ENCODE results near the gene SMIM43.
"Not testable (repeated sequence)": the region's sequence is repeated elsewhere in the genome, so short reads cannot be mapped to it uniquely, and the experiment has no call there.

The SMIM43 gene

DNA sequence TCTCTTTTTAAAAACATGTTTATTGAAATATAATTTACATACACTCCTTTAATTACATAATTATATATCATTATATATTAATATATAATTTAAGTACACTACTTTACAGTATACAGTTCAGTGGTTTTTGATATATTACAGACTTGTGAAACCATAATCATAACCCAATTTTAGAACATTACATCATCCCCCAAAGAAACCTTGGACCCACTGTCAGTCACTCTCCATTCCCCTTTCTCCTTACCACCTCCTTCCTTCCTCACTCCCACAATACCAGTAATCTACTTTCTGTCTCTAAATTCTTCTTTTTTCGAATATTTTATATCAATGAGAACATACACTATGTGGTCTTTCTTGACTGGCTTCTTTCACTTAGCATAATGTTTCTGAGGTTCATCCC lies 18.2 kb upstream of the SMIM43 start:
- no peak for DNase-seq (ENCODE audit: low spot score)

DNA sequence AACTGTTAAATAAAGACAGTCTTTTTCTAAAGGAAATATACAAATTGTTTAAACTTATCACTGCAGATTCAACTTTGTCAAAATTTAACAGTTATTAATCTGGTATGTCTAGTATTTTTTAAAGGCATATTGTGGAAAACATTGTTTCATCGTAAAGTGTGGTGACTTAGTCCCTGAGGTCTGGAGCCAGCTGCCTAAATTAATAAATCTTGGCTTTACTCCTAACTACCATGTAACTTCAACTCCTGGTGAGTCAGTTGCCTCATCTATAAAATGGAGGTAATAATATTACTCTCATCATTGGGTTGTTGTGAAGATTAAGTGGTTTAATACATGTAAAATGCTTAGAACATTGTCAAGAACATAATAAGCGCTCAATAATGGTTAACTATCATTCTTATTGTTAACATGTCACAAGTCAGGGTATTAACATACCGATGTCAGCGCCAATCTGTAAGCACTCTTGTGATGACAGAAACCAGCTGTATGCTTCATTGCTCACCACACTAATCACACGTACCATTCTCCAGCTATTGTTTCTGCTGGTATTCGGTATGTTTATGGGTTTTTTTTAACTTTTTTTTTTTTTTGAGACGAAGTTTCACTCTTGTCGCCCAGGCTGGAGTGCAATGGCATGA lies 14.1 kb upstream of the SMIM43 start:
- DNase-seq (ENCODE audit: low spot score), result no peak

DNA sequence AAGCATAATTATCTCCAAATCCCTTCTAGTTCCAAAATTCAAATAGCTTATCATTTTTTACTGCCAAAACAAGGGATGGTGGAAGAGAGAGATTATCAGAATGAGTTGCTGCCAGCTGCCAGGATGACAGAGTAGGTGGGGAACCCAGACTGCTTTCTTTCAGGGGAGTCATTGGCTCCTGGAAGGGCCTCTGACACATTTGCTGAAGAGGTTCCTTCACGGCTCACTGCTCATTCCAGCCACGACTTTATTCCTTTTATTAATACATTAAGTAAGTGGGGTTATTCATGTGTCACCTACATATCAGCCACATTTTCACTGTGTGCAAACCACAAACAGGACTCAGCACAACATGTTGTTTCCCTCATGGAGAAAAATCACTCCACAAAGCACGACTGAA lies 12.7 kb upstream of the SMIM43 start:
- no peak for DNase-seq (ENCODE audit: low spot score)

DNA sequence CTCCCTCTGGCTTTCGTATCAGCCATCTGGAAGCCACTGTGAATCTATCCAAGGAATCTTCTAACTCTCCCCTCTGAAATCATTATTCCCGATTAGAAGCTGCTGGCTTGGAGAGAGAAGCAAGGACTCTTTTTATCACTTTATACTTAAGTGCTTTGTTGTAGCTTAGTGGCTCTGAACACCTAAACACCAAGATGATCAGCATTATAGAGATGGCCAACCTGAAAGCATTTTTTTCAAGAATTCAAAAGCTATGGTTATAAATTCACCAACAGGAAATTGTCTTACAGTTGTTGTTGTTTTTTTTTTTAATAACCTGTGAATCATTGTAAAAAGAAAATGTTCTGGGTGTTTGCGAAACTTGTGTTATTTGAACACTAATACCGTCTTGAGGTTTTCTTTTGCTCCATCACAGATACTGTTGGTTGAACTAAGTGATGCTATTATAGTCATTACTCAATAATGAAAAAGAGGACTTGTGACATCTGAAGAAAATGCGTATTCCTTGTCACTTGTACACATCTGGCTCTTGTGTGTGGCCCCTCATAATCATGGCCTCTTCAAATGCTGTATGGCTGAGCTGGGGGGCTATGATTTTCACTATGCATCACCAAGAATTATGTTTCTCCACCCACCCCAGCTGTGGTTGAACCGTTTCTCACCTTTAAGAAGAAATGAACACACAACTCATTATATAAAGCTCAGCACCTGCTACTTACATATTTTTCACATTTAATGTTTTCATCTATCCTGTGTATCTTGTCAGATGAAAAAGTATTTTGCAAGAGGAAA lies 11.8 kb upstream of the SMIM43 start:
- no peak for DNase-seq (ENCODE audit: low spot score)

DNA sequence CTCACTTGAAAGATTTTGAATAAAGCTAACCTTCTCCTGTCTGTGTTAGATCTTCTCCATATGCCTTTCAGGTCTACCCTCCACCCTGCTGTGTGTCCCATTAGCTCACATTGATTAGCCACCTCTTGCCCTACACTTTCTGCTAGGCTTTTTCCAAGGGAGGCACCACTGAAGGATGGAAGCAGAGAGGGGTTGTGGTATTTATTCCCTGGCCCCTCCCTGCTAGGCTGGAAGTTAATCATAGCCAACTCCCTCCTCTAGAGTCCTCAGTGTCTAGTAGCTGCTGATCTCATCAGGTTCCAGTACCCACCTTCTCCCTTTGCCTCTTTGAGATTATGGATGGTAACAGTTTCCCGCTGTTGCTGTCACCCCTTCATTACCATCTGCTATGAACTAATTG lies 8.9 kb upstream of the SMIM43 start:
- DNase-seq (ENCODE audit: low spot score), result no peak

DNA sequence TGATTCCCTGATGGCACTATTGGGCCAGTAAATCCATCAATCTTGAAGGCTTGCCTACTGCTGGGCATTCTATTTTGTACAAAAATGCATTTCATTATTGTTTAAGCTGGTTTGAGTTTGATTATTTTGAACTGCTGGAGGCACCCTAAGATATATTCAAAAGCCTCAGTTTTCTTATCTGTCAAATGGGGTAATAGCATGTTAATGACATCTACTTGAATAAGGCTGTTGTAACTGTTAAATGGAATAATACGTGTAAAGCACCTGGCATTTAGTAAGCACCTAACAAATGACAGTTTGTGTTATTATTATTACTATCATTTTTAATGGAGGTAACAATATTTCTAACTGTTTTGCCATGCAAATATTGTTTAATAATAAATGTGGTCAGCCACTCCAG lies 6.9 kb upstream of the SMIM43 start:
- no peak for DNase-seq (ENCODE audit: low spot score)

DNA sequence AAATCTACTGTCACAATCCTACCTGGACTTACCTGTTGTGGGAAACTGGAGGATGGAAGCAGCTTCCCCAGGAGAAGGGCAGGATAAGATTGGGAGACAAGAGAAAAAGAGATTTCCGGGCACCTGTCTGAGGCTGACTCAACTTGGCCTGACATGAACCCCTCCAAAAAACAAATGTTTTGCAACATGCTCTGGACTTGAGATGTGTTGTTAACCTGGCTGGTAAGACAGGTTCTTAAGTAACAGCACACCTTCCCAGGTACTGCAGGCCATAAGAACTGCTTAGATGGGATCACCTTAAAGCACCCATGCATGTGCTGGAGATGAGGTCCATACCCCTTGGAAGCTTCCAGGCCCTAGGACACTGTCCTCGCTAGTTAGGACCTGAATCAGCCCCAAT lies 4.4 kb upstream of the SMIM43 start:
- DNase-seq (ENCODE audit: low spot score), result no peak

DNA sequence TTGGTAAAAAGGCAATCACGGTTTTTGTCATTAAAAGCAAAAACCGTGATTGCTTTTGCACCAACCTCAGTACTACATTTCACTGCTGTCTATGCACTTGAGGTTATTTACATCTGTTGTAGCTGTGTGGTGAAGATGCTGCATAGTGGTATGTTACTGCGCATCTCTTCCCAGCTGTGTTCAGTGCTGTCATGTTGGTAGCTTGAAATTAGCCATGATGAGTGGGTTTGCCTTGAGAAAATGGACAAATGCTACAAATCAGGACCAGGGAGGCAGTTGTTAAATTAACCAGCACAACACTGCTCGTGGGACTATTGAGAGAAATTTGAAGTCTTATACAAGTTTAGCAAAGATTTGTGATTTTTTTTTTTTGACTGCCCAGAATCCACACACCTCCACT lies 2.2 kb upstream of the SMIM43 start:
- no peak for DNase-seq (ENCODE audit: low spot score)

DNA sequence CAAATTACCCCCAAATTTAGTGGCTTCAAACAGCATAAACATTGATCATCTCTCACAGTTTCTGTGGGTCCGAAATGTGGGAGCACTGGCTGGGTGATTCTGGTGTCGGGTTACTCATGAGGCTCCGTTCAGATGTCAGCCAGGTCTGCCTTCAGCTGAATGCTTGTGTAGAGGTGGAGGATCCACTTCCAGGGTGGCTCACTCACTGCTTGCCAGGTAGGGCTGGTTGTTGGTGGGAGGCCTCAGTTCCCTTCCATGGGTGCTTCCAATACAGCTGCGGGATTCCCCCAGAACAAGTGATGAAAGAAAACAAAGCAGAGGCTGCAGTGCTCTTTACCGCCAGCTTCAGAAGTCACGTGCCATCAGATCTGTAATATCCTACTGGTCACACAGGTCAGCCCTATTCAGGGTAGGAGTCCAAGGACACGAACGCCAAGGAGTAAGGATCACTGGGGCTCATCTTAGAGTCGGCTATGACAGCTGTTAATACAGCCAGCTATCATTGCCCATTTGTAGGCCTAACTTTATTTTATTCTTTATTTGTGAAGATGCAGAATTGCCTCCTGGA lies 1.1 kb upstream of the SMIM43 start:
- DNase-seq (ENCODE audit: low spot score), result no peak

DNA sequence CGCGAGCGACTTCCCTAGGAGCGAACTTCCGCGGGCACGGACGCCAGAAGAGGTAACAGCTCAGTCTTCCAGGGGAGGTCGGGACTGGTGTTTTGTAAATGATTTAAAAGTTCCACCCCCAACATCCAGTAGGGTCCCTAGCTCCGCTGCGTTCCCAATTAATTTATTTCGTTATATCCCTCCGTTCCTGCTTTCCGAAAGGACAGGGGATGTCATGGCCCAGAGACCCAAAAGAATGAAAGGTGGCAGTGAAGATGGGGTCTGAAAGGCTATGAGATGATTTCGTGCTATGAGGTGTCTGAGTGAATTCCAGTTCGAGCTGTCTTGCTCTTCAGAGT lies 373 bp upstream of the SMIM43 start:
- DNase-seq (ENCODE audit: low spot score), result no peak

DNA sequence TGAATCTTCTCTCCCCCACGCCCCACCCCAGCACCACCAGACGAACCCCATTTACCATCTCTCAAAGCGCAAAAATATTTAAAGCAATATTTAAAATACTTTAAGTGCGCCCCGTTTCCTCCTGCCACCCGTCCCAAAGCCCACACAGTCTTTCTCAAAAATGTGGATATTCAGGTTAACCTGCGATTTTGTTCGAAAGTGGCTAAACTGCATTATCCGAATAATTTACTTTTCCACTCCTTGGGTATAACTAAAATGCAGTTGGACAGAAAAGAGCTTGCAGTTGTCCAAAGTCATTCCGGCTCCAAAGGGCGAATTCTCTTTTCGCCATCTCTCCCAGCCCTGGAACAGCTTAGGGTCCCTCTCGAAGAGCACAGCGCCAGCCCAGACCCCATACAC lies 662 bp downstream of the SMIM43 start:
- no peak for DNase-seq (ENCODE audit: low spot score)

DNA sequence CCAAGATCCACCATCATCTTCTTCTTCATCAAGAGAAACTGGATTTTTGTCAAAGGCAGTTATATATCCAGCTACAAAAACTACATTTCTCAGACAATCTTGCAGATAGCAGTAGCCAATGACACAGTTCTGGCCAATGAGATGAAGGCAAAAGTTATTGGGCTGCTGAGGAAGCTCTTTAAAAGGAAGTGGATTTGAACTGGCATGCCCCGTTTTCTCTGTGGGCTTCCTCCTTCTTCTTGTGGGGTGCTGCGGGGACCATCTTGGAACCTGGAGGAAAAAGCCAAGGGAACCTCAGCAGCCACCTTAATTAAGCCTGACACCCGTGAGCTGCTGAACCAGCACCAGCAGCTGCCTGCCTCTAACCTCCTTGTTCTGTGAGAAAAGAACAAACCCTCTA lies 4.8 kb downstream of the SMIM43 start:
- DNase-seq (ENCODE audit: low spot score), result no peak

DNA sequence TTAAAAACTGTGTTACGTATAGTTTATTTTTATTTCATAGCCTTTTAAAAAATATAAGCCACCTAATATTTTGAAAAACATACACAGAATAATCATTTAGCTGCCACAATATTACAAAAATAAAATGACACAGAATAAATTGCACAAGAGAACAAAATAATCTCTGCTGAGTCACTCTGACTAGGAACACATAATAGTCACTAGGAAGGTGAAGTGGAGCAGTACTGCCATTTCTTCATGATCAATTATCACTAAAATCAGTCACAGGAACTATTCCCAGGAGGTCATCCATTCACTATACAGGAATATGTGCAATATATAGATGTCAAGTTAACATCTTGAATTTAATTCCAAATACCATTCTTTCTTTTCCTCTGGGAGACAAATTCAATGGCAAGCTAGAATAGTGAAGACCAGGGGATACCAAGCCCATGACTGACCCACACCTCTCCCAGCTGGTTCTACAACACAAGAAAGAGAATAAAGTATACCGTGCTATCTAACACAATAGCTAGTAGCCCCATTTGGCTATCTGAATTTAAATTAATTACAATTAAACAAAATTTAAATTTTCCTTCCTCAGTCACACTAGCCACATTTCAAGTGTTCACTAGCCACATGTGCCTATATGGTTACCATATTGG lies 5.9 kb downstream of the SMIM43 start:
- DNase-seq (ENCODE audit: low spot score), result no peak

DNA sequence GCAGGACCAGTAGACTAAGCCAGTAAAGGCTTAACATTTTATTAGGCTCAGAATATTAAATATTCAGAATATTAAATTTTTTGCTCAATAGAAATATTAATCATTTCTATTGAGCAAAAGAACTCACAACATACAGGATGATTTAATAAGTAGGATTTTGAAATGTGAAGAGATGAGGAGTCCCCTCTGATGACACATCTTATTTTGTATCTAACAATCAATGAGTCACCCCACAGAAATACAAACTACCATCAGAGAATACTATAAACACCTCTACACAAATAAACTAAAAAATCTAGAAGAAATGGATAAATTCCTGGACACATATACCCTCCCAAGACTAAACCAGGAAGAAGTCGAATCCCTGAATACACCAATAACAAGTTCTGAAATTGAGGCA lies 12.8 kb downstream of the SMIM43 start:
- DNase-seq (ENCODE audit: low spot score), result not testable (repeated sequence)

DNA sequence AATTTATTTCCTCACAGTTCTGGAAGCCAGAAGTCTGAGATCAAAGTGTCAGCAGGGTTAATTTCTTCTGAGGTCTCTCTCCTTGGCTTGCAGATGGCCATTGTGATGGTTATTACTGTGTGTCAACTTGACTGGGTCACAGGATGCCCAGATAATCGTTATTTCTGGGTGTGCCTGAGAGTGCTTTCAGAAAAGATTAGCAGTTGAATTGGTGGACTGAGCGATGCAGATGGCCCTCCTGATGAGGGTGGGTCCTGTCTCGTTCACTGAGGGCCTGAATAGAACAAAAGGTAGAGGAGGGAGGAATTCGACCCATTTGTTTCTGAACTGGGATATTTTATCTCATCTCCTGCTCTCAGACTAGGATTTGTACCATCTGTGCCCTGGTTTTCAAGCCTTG lies 15.7 kb downstream of the SMIM43 start:
- DNase-seq (ENCODE audit: low spot score), result no peak

DNA sequence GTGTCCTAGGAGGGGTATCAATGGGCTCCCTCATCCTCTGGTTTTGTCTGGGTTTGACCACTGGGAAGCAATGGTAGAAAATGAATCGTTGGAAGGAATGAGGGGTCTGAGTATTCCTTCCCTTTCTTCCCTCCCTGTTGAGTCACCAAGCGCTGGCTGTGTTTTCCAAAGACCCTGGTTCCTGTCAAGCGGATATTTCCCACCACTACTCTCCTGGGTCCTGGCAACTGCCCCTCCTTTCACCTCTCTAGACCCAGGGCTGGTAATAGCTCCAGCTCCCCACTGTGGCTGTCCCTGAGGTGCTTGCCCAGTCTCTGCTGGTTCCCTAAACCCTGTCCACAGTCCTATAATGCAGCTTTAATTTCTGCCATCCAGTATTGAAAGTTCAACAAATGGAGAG lies 22.2 kb downstream of the SMIM43 start:
- DNase-seq (ENCODE audit: low spot score), result no peak

DNA sequence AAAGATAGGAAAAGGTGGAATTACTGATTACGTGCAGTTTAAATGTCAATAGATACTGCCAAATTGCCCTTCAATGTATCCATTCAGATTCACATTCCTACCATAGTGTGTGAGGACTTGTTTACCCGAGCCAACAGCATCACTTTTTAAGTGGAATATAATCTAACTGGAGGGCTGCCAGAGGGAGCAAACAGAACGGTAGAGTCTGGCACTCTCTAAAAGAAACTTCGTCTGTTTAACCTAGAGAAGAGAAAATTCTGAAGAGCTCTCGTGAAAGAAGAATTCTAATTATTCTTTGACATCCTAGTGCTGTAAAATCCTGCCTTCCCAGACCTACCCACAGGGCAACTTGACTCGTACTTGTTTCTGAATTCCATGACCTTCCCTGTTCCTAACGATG lies 23.2 kb downstream of the SMIM43 start:
- no peak for DNase-seq (ENCODE audit: low spot score)

DNA sequence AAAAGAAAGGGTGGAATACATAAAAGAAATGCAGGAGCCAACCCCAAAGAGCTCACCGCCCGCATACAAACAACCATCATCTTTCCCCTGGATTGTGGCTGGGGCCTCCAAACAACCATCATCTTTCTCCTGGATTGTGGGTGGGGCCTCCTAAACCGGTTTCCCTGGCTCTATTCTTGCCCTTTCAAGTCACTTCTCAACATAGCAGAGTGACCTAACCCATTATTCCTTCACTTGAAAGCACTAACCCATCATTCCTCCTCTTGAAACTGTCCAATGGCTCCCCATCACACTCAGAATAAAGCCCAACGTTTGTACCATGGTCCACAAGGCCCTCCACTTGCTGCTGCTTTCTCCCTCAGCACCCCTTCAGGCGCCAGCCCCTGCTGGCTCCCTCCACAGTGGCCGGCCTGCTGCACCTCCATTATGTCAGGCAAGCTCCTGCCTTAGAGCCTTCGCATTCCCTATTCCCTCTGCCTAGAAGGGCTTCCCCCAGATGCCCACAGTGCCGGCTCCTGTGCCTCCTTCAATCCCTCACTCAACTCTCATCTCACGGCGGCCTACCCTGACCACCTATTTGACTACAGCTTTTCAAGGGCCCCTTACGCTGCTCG lies 24.1 kb downstream of the SMIM43 start:
- no peak for DNase-seq (ENCODE audit: low spot score)

DNA sequence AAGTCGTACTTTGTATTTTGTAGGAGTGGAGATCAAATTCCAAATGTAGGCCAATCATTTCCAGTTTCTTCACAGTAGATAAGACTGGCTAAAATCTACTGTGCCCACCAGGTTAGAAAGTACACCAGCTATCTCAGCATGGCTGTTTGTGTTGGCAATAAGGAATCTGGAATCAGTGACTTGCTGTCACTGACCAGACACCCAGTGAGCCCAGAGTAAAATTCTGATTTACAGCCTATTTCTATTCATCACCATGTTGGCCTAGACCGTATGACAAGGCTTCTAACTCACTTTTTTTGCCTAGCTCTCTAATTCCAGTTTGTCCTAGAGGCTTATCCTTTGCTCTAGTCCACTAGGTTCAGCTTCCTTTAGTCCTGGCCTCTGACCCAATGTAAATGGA lies 25.4 kb downstream of the SMIM43 start:
- no peak for DNase-seq (ENCODE audit: low spot score)

DNA sequence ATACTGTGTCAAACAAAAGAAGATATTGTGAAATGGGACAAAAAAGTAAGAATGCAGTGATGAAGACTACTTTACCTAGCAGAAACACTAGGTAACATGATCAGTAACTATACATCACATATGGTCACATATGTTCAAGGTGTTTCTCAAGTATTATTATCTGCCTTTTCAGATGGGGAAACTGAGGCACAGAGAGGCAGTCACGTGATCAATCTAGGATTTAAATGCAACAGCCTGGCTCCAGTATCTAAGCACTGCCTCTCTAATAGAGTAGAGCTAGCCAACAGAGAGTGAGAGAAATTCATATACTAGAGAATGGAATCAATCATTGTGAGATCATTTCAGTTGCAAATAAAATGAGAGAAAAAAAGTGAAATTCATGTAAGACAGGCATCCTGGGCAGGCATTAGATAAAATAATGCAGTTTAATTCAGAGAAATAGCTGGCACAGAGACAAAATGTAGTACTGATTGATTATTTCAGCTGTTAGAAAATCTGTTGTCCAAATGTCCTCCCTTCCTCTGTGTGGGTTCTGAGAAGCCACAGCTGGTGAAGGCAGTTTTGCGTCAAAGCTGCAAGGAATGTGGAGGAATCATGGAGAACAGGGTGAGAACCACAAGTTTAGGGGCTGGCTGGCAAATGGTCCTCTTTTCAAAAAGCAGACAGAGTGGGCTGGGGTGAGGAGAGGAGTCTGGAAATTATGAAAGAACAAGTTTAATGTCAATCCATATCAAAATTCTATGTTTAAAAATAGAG lies 26.0 kb downstream of the SMIM43 start:
- DNase-seq (ENCODE audit: low spot score), result no peak

DNA sequence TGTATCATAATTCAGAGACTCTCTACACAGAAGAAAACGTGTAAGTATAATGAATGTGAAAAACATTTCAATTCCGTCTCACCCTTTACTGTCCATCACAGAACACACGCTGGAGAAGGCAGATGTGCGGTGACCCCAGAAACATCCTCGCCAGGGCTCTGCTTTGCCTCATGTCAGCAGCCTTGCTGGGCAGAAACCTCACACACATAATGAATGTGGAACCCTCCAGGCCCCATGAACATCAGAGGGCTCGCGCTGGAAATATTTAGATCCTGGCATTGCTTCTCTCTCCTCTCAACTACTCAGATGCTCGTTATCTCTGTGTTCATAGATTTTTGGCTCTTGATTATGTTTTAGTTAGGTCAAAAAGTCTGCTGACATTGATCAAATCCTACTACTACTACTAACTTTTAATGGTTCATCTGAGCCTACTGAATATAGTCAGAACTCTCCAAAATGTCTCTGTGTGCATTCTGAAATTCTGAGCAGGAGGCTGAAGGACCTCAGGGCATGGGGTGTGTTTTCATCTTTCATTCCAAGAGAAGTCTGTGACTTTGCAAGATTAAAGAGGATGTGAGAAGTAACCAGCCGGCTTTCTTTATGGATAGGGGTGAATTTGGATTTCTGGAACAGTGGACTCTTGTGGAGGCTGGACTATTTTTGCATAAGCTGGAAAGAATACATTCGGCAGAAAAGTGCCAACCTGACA lies 27.0 kb downstream of the SMIM43 start:
- no peak for DNase-seq (ENCODE audit: low spot score)
